T-cell (primary cell): ENCODE results near the gene CPT1A. TPM values are rescaled to one million over a fixed set of nuclear protein-coding genes. Genes with fewer than 3 reads are reported as not detected.

Experiments
- ATAC-seq, 4 experiments: fragments of 200-7000 bp in 3 of 4; fragments of 150-1000 bp in 1 of 4; cut with Tn5 transposase; replicated peaks in 1 of 4; 1 replicate in 3 of 4; 2 replicates in 1 of 4; pipeline ENCODE4 v1.10.0; 2021; ENCODE audit warnings: moderate library complexity in 3 of 4, mild to moderate bottlenecking in 2 of 4, moderate number of reproducible peaks in 1 of 4
- CTCF ChIA-PET, 2 donors: fragments of 300-600 bp; sonication (Branson Sonifier 250); formaldehyde crosslinking; loops; one replicate each; lab custom pipeline; 2022; ENCODE audit warnings: antibody characterized with exemption in 2 of 2; lab: Charles Lee
- POLR2A ChIA-PET, 2 donors: fragments of 300-600 bp; sonication (Branson Sonifier 250); formaldehyde crosslinking; loops; one replicate each; lab custom pipeline; 2022; ENCODE audit warnings: antibody characterized with exemption in 2 of 2; lab: Charles Lee
- DNase-seq, 35 experiments: peaks; one replicate each; pipeline versions ENCODE4 v3.0.0 to v3.0.0-alpha.2; 2013 to 2023
- H3K27ac ChIP-seq: one replicate; pipeline ENCODE4 v1.5.1; 2013; ENCODE audit warnings: low read length
- H3K27me3 ChIP-seq, 2 experiments: replicated peaks in 1 of 2; 1 replicate in 1 of 2; 2 replicates in 1 of 2; pipeline versions ENCODE4 v1.6.1 to v1.7.0; 2013; ENCODE audit warnings: low read length in 1 of 2, mixed read lengths in 1 of 2; ENCODE audit not compliant: control insufficient read depth in 2 of 2, insufficient read depth in 2 of 2; ENCODE audit errors: extremely low read depth in 1 of 2
- H3K36me3 ChIP-seq, 2 donors: 1 replicate in 1 of 2; 2 replicates in 1 of 2; pipeline versions ENCODE4 v1.6.1 to v1.7.0; 2013; ENCODE audit warnings: low read length in 1 of 2; ENCODE audit not compliant: control insufficient read depth in 2 of 2, insufficient read depth in 1 of 2; ENCODE audit errors: extremely low read depth in 1 of 2
- H3K4me1 ChIP-seq, 2 experiments: 1 replicate in 1 of 2; 2 replicates in 1 of 2; pipeline versions ENCODE4 v1.6.1 to v1.7.0; 2013; ENCODE audit warnings: low read length in 2 of 2, mixed read lengths in 1 of 2; ENCODE audit not compliant: insufficient read depth in 2 of 2, control insufficient read depth in 1 of 2; ENCODE audit errors: extremely low read depth in 1 of 2
- H3K4me3 ChIP-seq, 2 donors: 1 replicate in 1 of 2; 2 replicates in 1 of 2; pipeline versions ENCODE4 v1.5.1 to v1.7.0; 2013; ENCODE audit warnings: mild to moderate bottlenecking in 2 of 2, low read length in 1 of 2, moderate library complexity in 1 of 2; ENCODE audit not compliant: control insufficient read depth in 1 of 2; ENCODE audit errors: extremely low read depth in 1 of 2
- H3K9me3 ChIP-seq: 2 replicates; pipeline ENCODE4 v1.7.0; 2013
- H3K27ac Mint-ChIP-seq, 2 donors: one replicate each; pipeline ENCODE4 v1.8.0; 2020 to 2021; ENCODE audit warnings: mild to moderate bottlenecking in 2 of 2, mixed read lengths in 2 of 2
- H3K27me3 Mint-ChIP-seq, 2 donors: one replicate each; pipeline ENCODE4 v1.8.0; 2021 to 2022; ENCODE audit warnings: mixed read lengths in 2 of 2
- H3K36me3 Mint-ChIP-seq: one replicate; pipeline ENCODE4 v1.8.0; 2021; ENCODE audit warnings: mixed read lengths
- H3K4me1 Mint-ChIP-seq, 3 donors: one replicate each; pipeline ENCODE4 v1.8.0; 2020 to 2022; ENCODE audit warnings: mixed read lengths in 3 of 3, mild to moderate bottlenecking in 1 of 3
- H3K4me3 Mint-ChIP-seq, 3 donors: one replicate each; pipeline ENCODE4 v1.8.0; 2020 to 2022; ENCODE audit warnings: mild to moderate bottlenecking in 3 of 3, mixed read lengths in 3 of 3, moderate library complexity in 3 of 3
- H3K9me3 Mint-ChIP-seq, 3 donors: one replicate each; pipeline ENCODE4 v1.8.0; 2020 to 2022; ENCODE audit warnings: mixed read lengths in 3 of 3
- WGBS: methylation state at CpG from one replicate; pipeline ENCODE4 v1.1.5; 2013; ENCODE audit warnings: missing lambda C conversion rate; ENCODE audit not compliant: insufficient coverage; 5-methylcytosine and 5-hydroxymethylcytosine counted together
- total RNA-seq, 35 experiments: library from RNA in 6 of 35; stranded (reverse) in 6 of 35; fragments of 120-200 nt in 1 of 35; gene quantifications; one replicate each; pipeline versions ENCODE4 v1.2.1 to v1.2.4 and lab custom pipeline; 2013 to 2026

CPT1A gene
- total RNA-seq, 5 donors from 2014 or later (not counting 1 experiment from before 2014, with no cell fraction given): 21.2 to 44.1 (median 35.9) TPM

- Mint-ChIP-seq H3K36me3 (peaks cover 38% of the 10 kb centered on the region), H3K27me3 (no peaks in the 10 kb centered on the region), H3K27ac (peak overlapping the region in 1 of 2 donors; percentile 11), H3K4me3 (no peak overlapping the region), H3K4me1 (no peaks in the 10 kb centered on the region), H3K9me3 (no peaks in the 10 kb centered on the region)
- Histone ChIP-seq H3K27ac (no peak overlapping the region), H3K4me1 (no peaks in the 10 kb centered on the region), H3K36me3 (peaks cover 0 to 36% of the 10 kb centered on the region in 2 donors), H3K27me3 (no peaks in the 10 kb centered on the region), H3K9me3 (no peaks in the 10 kb centered on the region), H3K4me3 (no peak overlapping the region)
- POLR2A ChIA-PET: no interaction called here
- ATAC-seq (no peak), DNase-seq (no peak)
- CTCF ChIA-PET: no interaction called here
- over 99% methylated on average over 14 of the region's 14 CpGs for WGBS
Measured at GRCh38 chr11:68763926-68764657, 77.6 kb downstream of the CPT1A start.

- Histone ChIP-seq H3K4me1 (no peaks in the 10 kb centered on the region), H3K27me3 (no peaks in the 10 kb centered on the region), H3K4me3 (no peak overlapping the region), H3K9me3 (no peaks in the 10 kb centered on the region), H3K36me3 (peaks cover 0 to 39% of the 10 kb centered on the region in 2 donors), H3K27ac (no peak overlapping the region)
- Mint-ChIP-seq H3K27ac (no peak overlapping the region), H3K27me3 (no peaks in the 10 kb centered on the region), H3K9me3 (no peaks in the 10 kb centered on the region), H3K36me3 (peaks cover 34% of the 10 kb centered on the region), H3K4me1 (no peaks in the 10 kb centered on the region), H3K4me3 (no peak overlapping the region)
- no peak for ATAC-seq
- ChIA-PET CTCF (no interaction called here), POLR2A (no interaction called here)
- DNase-seq: no peak
- 97% methylated on average over 7 of the region's 10 CpGs for WGBS
Measured at GRCh38 chr11:68763181-68763721, 78.5 kb downstream of the CPT1A start.

GRCh38 chr11:68762481-68762880 lies 79.2 kb downstream of the CPT1A start:
- Histone ChIP-seq H3K36me3 (peaks cover 0 to 47% of the 10 kb centered on the region in 2 donors), H3K4me3 (no peak overlapping the region), H3K4me1 (no peaks in the 10 kb centered on the region), H3K27me3 (no peaks in the 10 kb centered on the region), H3K27ac (no peak overlapping the region), H3K9me3 (no peaks in the 10 kb centered on the region)
- no peaks in the 10 kb centered on the region for H3K27me3 Mint-ChIP-seq
- DNase-seq (no peak), ATAC-seq (no peak)
- no peak overlapping the region for H3K27ac Mint-ChIP-seq
- H3K4me1 Mint-ChIP-seq: no peaks in the 10 kb centered on the region
- CTCF ChIA-PET: no interaction called here
- no peak overlapping the region for H3K4me3 Mint-ChIP-seq
- H3K36me3 Mint-ChIP-seq: peaks cover 37% of the 10 kb centered on the region
- no peaks in the 10 kb centered on the region for H3K9me3 Mint-ChIP-seq
- 92% methylated on average over 14 of the region's 15 CpGs for WGBS
- POLR2A ChIA-PET: no interaction called here

- Mint-ChIP-seq H3K4me1 (no peaks in the 10 kb centered on the region), H3K4me3 (no peak overlapping the region), H3K36me3 (peaks cover 42% of the 10 kb centered on the region), H3K9me3 (no peaks in the 10 kb centered on the region), H3K27ac (no peak overlapping the region), H3K27me3 (no peaks in the 10 kb centered on the region)
- ChIA-PET CTCF (no interaction called here), POLR2A (no interaction called here)
- no peaks in the 10 kb centered on the region for H3K27me3 ChIP-seq
- no peak overlapping the region for H3K27ac ChIP-seq
- H3K9me3 ChIP-seq: no peaks in the 10 kb centered on the region
- DNase-seq: no peak
- no peak overlapping the region for H3K4me3 ChIP-seq
- H3K36me3 ChIP-seq: peaks cover 0 to 54% of the 10 kb centered on the region in 2 donors
- no peaks in the 10 kb centered on the region for H3K4me1 ChIP-seq
- no peak for ATAC-seq
- WGBS: 73% methylated on average over 8 of the region's 12 CpGs
Measured at GRCh38 chr11:68761801-68762200, 79.9 kb downstream of the CPT1A start.

- Mint-ChIP-seq H3K4me1 (no peaks in the 10 kb centered on the region), H3K4me3 (no peak overlapping the region), H3K27ac (no peak overlapping the region), H3K9me3 (no peaks in the 10 kb centered on the region), H3K27me3 (no peaks in the 10 kb centered on the region), H3K36me3 (peaks cover 43% of the 10 kb centered on the region)
- no peak for DNase-seq
- no peak overlapping the region for H3K4me3 ChIP-seq
- H3K9me3 ChIP-seq: no peaks in the 10 kb centered on the region
- POLR2A ChIA-PET: no interaction called here
- no peaks in the 10 kb centered on the region for H3K4me1 ChIP-seq
- no peak for ATAC-seq
- CTCF ChIA-PET: no interaction called here
- H3K27ac ChIP-seq: no peak overlapping the region
- peaks cover 0 to 54% of the 10 kb centered on the region in 2 donors for H3K36me3 ChIP-seq
- no peaks in the 10 kb centered on the region for H3K27me3 ChIP-seq
- 97% methylated on average over 9 of the region's 15 CpGs for WGBS
Measured at GRCh38 chr11:68759991-68760390, 81.7 kb downstream of the CPT1A start.

- no peak for ATAC-seq
Measured at GRCh38 chr11:68757711-68758110, 84.0 kb downstream of the CPT1A start.

More at GRCh38 chr11:68757711-68758110, 84.0 kb downstream of the CPT1A start:
- ChIA-PET CTCF (no interaction called here), POLR2A (no interaction called here)
- Histone ChIP-seq H3K4me1 (no peaks in the 10 kb centered on the region), H3K9me3 (no peaks in the 10 kb centered on the region), H3K27me3 (no peaks in the 10 kb centered on the region), H3K27ac (no peak overlapping the region), H3K36me3 (peaks cover 0 to 54% of the 10 kb centered on the region in 2 donors), H3K4me3 (no peak overlapping the region)
- H3K36me3 Mint-ChIP-seq: peaks cover 46% of the 10 kb centered on the region
- H3K4me3 Mint-ChIP-seq: no peak overlapping the region
- no peak for DNase-seq
- no peaks in the 10 kb centered on the region for H3K27me3 Mint-ChIP-seq
- WGBS: 88% methylated on average over 5 of the region's 8 CpGs
- no peaks in the 10 kb centered on the region for H3K9me3 Mint-ChIP-seq
- H3K27ac Mint-ChIP-seq: no peak overlapping the region
- H3K4me1 Mint-ChIP-seq: peaks cover 0 to 5% (median 0%) of the 10 kb centered on the region in 3 donors
